ENCODE results near the gene NDUFB7.
A peak's percentile ranks its signal among the peaks of the same experiment; 100 is the strongest.

The NDUFB7 gene

DNA sequence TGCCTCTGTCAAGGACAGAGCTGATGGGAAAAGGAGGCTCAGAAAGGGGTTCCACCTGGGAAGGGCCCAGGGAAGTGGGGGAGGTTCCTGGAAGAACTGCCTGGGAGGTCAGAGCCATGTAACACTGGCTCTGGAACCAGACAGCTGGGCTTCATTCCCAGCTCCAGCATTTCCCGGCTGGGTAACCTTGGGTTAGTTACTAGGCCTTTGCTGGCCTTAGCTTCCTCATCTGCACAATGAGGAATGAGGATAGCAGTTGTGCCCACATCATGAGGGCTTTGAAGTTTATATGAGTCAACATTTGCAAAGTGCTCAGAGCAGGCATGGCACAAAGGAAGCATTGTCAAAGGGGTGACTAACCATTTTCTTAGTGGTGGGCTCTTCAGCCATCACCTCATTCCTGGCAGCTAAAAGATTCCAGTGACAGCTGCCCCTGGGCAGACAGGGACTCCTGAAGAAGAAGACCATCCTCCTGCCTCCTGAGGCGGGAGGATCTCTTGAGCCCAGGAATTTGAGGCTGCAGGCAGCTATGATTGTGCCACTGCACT is 51.9 kb downstream of the NDUFB7 start:
- Histone ChIP-seq H3K4me2 (ENCODE audit: low read depth, low read length) (no peak overlapping the region), H3K79me2 (ENCODE audit: low read length) (peaks cover 32% of the 10 kb centered on the region), H3K27me3 (replicated peaks; ENCODE audit: insufficient read depth, low read length) (no peaks in the 10 kb centered on the region), H3K9ac (ENCODE audit: low read length) (no peak overlapping the region), H3K36me3 (replicated peaks; ENCODE audit: insufficient read depth, low read length) (peaks cover 17% of the 10 kb centered on the region), H3K4me3 (ENCODE audit: low read length) (no peak overlapping the region), H3K4me1 (ENCODE audit: low read length) (peaks cover 16% of the 10 kb centered on the region), H3K9me3 (replicated peaks; ENCODE audit: insufficient read depth, low read length) (no peaks in the 10 kb centered on the region), H3K9me2 (replicated peaks; ENCODE audit: insufficient read depth, low read length) (no peaks in the 10 kb centered on the region), H3K27ac (ENCODE audit: low read length) (no peak overlapping the region), H3F3A (ENCODE audit: insufficient read depth, low read length) (peaks cover 12% of the 10 kb centered on the region), H4K20me1 (ENCODE audit: insufficient read depth, low read length) (peaks cover 13% of the 10 kb centered on the region), H2AFZ (ENCODE audit: low read length) (no peak overlapping the region)
- TF ChIP-seq EZH2phosphoT487 (IDR thresholded peaks at IDR 0.05; ENCODE audit: low read length) (no peak), EZH2 (optimal IDR thresholded peaks at IDR 0.05; ENCODE audit: low read depth, low read length) (no peak)
- TF ChIP-seq, protein P1, sequence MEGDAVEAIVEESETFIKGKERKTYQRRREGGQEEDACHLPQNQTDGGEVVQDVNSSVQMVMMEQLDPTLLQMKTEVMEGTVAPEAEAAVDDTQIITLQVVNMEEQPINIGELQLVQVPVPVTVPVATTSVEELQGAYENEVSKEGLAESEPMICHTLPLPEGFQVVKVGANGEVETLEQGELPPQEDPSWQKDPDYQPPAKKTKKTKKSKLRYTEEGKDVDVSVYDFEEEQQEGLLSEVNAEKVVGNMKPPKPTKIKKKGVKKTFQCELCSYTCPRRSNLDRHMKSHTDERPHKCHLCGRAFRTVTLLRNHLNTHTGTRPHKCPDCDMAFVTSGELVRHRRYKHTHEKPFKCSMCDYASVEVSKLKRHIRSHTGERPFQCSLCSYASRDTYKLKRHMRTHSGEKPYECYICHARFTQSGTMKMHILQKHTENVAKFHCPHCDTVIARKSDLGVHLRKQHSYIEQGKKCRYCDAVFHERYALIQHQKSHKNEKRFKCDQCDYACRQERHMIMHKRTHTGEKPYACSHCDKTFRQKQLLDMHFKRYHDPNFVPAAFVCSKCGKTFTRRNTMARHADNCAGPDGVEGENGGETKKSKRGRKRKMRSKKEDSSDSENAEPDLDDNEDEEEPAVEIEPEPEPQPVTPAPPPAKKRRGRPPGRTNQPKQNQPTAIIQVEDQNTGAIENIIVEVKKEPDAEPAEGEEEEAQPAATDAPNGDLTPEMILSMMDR (IDR thresholded peaks at IDR 0.05; ENCODE audit: low read length): no peak
- no peak for DNase-seq

DNA sequence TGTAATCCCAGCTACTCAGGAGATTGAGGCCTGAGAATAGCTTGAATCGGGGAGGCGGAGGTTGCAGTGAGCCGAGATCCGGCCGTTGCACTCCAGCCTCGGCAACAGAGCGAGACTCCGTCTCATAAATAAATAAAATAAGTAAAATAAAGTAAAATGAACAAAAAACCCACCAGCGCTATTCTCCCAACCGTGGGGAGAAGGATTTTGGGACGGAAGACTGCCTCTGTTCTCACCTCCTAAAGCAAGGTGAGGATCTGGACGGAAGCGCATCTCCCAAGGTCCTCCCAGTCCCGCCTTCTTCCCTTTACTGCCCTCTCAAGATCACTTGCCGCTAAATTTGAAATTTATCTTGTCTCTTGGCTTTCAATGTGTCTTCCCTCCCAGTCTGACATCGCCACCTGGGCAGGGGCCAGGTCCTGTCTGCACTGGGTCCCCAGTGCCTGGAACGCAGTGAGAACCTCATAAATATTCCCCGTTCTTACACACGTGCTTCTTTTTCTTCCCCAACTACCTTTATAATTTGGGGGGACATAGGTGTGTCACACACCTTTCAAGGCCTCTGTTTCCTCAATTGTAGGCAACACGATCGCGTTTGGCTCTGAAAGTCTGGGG is 52.5 kb downstream of the NDUFB7 start:
- peaks cover 38% of the 10 kb centered on the region for H3K79me2 ChIP-seq (ENCODE audit: low read length)
- peaks cover 18% of the 10 kb centered on the region for H3F3A ChIP-seq (ENCODE audit: insufficient read depth, low read length)
- no peak overlapping the region for H3K9ac ChIP-seq (ENCODE audit: low read length)
- DNase-seq: no peak
- no peak overlapping the region for H2AFZ ChIP-seq (ENCODE audit: low read length)
- no peak overlapping the region for H3K4me3 ChIP-seq (ENCODE audit: low read length)
- no peaks in the 10 kb centered on the region for H3K9me2 ChIP-seq (replicated peaks; ENCODE audit: insufficient read depth, low read length)
- TF ChIP-seq EZH2phosphoT487 (IDR thresholded peaks at IDR 0.05; ENCODE audit: low read length) (no peak), EZH2 (optimal IDR thresholded peaks at IDR 0.05; ENCODE audit: low read depth, low read length) (no peak)
- TF ChIP-seq, protein P1 (IDR thresholded peaks at IDR 0.05; ENCODE audit: low read length): no peak
- H3K9me3 ChIP-seq (replicated peaks; ENCODE audit: insufficient read depth, low read length): no peaks in the 10 kb centered on the region
- peaks cover 23% of the 10 kb centered on the region for H3K36me3 ChIP-seq (replicated peaks; ENCODE audit: insufficient read depth, low read length)
- H3K4me1 ChIP-seq (ENCODE audit: low read length): peaks cover 16% of the 10 kb centered on the region
- no peaks in the 10 kb centered on the region for H3K27me3 ChIP-seq (replicated peaks; ENCODE audit: insufficient read depth, low read length)
- H4K20me1 ChIP-seq (ENCODE audit: insufficient read depth, low read length): peaks cover 19% of the 10 kb centered on the region
- peak overlapping the region; percentile 58; the same call in 1 of the 2 replicates for H3K4me2 ChIP-seq (ENCODE audit: low read depth, low read length)
- H3K27ac ChIP-seq (ENCODE audit: low read length): no peak overlapping the region

DNA sequence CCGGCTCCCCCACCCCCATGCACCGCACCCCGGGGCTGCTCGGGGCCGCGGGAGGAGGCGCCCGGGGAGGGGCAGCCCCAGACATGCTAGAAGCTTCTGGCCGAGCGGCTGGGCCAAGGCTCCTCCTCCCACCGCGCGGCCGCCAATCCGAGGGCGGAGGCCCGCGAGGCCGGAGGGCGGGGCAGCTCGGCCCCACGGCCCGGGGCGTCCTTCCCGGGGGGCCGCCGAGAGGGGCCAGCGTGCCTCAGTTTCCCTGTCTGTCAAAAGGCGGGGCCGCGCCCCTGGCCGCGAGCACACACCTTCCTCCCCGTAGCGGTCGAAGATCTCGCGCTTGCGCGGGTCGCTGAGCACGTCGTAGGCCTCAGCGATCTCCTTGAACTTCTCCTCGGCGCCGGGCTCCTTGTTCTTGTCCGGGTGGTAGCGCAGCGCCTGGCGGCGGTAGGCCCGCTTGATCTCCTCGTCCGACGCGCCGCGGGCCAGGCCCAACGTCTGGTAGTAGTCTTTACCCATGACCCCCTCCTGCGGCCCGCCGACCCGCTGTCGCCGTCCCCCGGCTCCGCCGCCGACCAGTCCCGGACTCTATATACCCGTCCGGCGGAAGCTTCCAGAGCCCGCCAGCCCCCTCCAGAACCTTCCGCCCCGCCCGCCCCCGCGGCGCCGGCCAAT is 53.9 kb downstream of the NDUFB7 start, which contains the start of gene DNAJB1:
Gene DNAJB1 (minus strand): TSS at position 558 of the 666 bp plus-strand sequence. CDS start 48 bp downstream, at position 510.
- peaks cover 19% of the 10 kb centered on the region for H4K20me1 ChIP-seq (ENCODE audit: insufficient read depth, low read length)
- no peaks in the 10 kb centered on the region for H3K9me3 ChIP-seq (replicated peaks; ENCODE audit: insufficient read depth, low read length)
- TF ChIP-seq, protein P1 (IDR thresholded peaks at IDR 0.05; ENCODE audit: low read length): no peak
- TF ChIP-seq EZH2 (optimal IDR thresholded peaks at IDR 0.05; ENCODE audit: low read depth, low read length) (no peak), EZH2phosphoT487 (IDR thresholded peaks at IDR 0.05; ENCODE audit: low read length) (no peak)
- peaks cover 23% of the 10 kb centered on the region for H3K36me3 ChIP-seq (replicated peaks; ENCODE audit: insufficient read depth, low read length)
- H3F3A ChIP-seq (ENCODE audit: insufficient read depth, low read length): peaks cover 30% of the 10 kb centered on the region
- peak; percentile 75 for DNase-seq
- peak within 1 kb of the TSS; percentile 85 for H3K27ac ChIP-seq (ENCODE audit: low read length)
- peaks cover 16% of the 10 kb centered on the region for H3K4me1 ChIP-seq (ENCODE audit: low read length)
- no peaks in the 10 kb centered on the region for H3K9me2 ChIP-seq (replicated peaks; ENCODE audit: insufficient read depth, low read length)
- no peaks in the 10 kb centered on the region for H3K27me3 ChIP-seq (replicated peaks; ENCODE audit: insufficient read depth, low read length)
- H3K4me2 ChIP-seq (ENCODE audit: low read depth, low read length): peak within 1 kb of the TSS; percentile 100
- peaks cover 38% of the 10 kb centered on the region for H3K79me2 ChIP-seq (ENCODE audit: low read length)
- H3K9ac ChIP-seq (ENCODE audit: low read length): peak within 1 kb of the TSS; percentile 96
- H3K4me3 ChIP-seq (ENCODE audit: low read length): peak within 1 kb of the TSS; percentile 97
- H2AFZ ChIP-seq (ENCODE audit: low read length): peak within 1 kb of the TSS; percentile 89

Measured in MM.1S (cell line).